ENCODE measurements around the gene ATL2.

DNA sequence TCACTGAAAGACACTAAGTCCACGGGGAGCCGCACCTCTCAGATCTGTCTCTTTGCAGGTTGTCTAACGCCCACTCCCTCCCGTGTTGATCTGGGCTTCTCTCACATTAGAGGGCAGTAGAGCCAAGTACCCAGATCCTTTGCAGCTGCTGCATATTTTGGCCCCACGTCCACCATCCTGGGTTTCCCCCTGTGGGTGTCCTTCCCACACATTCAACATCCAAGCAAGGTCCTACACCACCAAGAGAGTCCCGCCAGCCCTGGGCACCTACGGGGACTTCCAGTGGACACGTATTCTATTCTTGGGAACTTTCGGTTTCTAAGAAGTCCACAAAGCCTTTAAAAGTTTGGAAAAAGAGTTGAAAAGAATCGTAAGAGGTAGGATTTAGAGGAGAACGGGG lies 116.6 kb downstream of the ATL2 start:
- no peak for TF ChIP-seq POLR2A (IDR thresholded peaks at IDR 0.05; ENCODE audit: low read depth, low read length)
- TF ChIP-seq, protein P1, sequence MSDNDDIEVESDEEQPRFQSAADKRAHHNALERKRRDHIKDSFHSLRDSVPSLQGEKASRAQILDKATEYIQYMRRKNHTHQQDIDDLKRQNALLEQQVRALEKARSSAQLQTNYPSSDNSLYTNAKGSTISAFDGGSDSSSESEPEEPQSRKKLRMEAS (IDR thresholded peaks at IDR 0.05; ENCODE audit: insufficient read depth, insufficient read length) = no peak
- TF ChIP-seq, protein P2, sequence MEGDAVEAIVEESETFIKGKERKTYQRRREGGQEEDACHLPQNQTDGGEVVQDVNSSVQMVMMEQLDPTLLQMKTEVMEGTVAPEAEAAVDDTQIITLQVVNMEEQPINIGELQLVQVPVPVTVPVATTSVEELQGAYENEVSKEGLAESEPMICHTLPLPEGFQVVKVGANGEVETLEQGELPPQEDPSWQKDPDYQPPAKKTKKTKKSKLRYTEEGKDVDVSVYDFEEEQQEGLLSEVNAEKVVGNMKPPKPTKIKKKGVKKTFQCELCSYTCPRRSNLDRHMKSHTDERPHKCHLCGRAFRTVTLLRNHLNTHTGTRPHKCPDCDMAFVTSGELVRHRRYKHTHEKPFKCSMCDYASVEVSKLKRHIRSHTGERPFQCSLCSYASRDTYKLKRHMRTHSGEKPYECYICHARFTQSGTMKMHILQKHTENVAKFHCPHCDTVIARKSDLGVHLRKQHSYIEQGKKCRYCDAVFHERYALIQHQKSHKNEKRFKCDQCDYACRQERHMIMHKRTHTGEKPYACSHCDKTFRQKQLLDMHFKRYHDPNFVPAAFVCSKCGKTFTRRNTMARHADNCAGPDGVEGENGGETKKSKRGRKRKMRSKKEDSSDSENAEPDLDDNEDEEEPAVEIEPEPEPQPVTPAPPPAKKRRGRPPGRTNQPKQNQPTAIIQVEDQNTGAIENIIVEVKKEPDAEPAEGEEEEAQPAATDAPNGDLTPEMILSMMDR (IDR thresholded peaks at IDR 0.05; ENCODE audit: extremely low read depth in 1 of 2, insufficient read depth in 1 of 2, low read depth in 1 of 2, low read length in 2 of 2) = no peak
